Astrocyte of the hippocampus (primary cell): ENCODE data around the gene GALNTL6.
"Not testable (repeated sequence)": the region's sequence is repeated elsewhere in the genome, so short reads cannot be mapped to it uniquely, and the experiment has no call there.

ENCODE experiments used
- DNase-seq: peaks from one replicate; pipeline ENCODE4 v3.0.0; 2011; ENCODE audit warnings: low read depth, low spot score

The GALNTL6 gene

GRCh38 chr4:172938072-172938829 is 1125.0 kb downstream of the GALNTL6 start:
- DNase-seq: no peak

- DNase-seq: no peak
Observed at GRCh38 chr4:172938870-172939269, 1125.7 kb downstream of the GALNTL6 start.

- no peak for DNase-seq
Observed at GRCh38 chr4:172942840-172943239, 1129.6 kb downstream of the GALNTL6 start.

- DNase-seq: no peak
Observed at GRCh38 chr4:172945611-172946010, 1132.4 kb downstream of the GALNTL6 start.

- DNase-seq: no peak
Observed at GRCh38 chr4:172946503-172946902, 1133.3 kb downstream of the GALNTL6 start.

- no peak for DNase-seq
Observed at GRCh38 chr4:172947594-172947993, 1134.4 kb downstream of the GALNTL6 start.

- no peak for DNase-seq
Observed at GRCh38 chr4:172950990-172951389, 1137.8 kb downstream of the GALNTL6 start.

GRCh38 chr4:172951679-172952451 is 1138.7 kb downstream of the GALNTL6 start:
- DNase-seq: no peak

- no peak for DNase-seq
Observed at GRCh38 chr4:172953896-172954568, 1140.8 kb downstream of the GALNTL6 start.

GRCh38 chr4:172956340-172956739 is 1143.1 kb downstream of the GALNTL6 start:
- DNase-seq: not testable (repeated sequence)

GRCh38 chr4:172957216-172957615 is 1144.0 kb downstream of the GALNTL6 start:
- DNase-seq: no peak

GRCh38 chr4:172962564-172963353 is 1149.6 kb downstream of the GALNTL6 start:
- peak; percentile 92 for DNase-seq

GRCh38 chr4:172963498-172964294 is 1150.5 kb downstream of the GALNTL6 start:
- DNase-seq: no peak

GRCh38 chr4:172970189-172970588 is 1157.0 kb downstream of the GALNTL6 start:
- DNase-seq: not testable (repeated sequence)

GRCh38 chr4:172974586-172974985 is 1161.4 kb downstream of the GALNTL6 start:
- no peak for DNase-seq

- no peak for DNase-seq
Observed at GRCh38 chr4:172975651-172976229, 1162.5 kb downstream of the GALNTL6 start.

GRCh38 chr4:172977491-172978041 is 1164.4 kb downstream of the GALNTL6 start:
- DNase-seq: not testable (repeated sequence)

- DNase-seq: no peak
Observed at GRCh38 chr4:172978848-172979247, 1165.6 kb downstream of the GALNTL6 start.

- no peak for DNase-seq
Observed at GRCh38 chr4:172979332-172979731, 1166.1 kb downstream of the GALNTL6 start.

GRCh38 chr4:172980219-172980618 is 1167.0 kb downstream of the GALNTL6 start:
- DNase-seq: no peak
